ENCODE data around the gene CDH4. TPM values are rescaled to one million over a fixed set of nuclear protein-coding genes. Genes with fewer than 3 reads are reported as not detected.

CDH4 gene
- total RNA-seq, 1 donor from 2014 or later = 39.7 TPM

DNA sequence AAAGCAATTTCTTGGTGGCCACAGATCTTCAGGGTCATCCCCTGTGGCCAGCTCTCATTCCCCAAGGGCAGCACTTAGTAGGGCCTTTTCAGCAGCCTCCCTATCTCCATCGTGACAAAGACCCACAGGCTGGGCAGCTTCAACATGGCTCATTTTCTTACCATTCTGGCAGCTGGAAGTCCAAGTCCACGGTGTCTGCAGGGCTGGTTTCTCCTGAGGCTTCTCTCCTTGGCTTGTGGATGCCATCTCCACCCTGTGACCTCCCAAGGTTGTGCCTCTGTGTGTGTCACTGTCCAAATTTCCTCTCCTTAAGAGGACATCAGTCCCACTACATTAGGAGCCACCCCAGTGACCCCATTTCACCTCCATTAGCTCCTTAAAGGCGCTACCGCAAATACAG lies 161.7 kb downstream of the CDH4 start:
- no peaks in the 10 kb centered on the region for H3K27me3 ChIP-seq (ENCODE audit: control insufficient read depth, insufficient read depth, low read length)
- DNase-seq (ENCODE audit: low read depth) = no peak
- TF ChIP-seq, protein P1, sequence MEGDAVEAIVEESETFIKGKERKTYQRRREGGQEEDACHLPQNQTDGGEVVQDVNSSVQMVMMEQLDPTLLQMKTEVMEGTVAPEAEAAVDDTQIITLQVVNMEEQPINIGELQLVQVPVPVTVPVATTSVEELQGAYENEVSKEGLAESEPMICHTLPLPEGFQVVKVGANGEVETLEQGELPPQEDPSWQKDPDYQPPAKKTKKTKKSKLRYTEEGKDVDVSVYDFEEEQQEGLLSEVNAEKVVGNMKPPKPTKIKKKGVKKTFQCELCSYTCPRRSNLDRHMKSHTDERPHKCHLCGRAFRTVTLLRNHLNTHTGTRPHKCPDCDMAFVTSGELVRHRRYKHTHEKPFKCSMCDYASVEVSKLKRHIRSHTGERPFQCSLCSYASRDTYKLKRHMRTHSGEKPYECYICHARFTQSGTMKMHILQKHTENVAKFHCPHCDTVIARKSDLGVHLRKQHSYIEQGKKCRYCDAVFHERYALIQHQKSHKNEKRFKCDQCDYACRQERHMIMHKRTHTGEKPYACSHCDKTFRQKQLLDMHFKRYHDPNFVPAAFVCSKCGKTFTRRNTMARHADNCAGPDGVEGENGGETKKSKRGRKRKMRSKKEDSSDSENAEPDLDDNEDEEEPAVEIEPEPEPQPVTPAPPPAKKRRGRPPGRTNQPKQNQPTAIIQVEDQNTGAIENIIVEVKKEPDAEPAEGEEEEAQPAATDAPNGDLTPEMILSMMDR (IDR thresholded peaks at IDR 0.05; ENCODE audit: insufficient read depth, low read length, poor library complexity, severe bottlenecking) = no peak
- H3K36me3 ChIP-seq (ENCODE audit: control insufficient read depth, insufficient read depth, low read length) = no peaks in the 10 kb centered on the region
- no peak overlapping the region for H3K4me3 ChIP-seq (ENCODE audit: low read depth, low read length)

DNA sequence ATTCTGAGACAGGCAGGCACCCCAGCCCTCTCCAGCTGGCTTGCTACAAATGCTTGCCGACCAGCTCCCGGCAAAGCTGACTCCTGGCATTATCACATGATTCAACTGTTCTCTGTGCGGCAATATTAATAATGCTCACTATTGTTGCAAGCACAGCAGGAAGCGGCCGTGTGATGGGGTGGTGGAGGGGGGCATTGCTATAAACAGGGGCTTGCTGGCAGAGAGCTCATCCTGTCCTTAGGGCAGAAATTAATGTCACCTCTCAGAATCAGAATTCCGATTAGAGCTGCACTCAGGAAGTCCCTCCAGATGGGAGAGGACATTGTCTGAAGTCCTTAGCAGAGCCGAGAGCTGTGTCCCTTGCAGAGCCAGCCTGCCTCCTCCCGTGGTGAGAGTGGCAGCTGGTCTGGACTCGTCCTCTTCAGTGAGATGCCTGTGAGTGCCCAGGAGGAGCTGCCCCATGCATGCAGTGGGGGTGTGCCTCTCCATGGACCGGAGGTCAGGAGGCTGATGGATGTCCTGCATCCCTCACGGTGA lies 162.5 kb downstream of the CDH4 start:
- no peak for DNase-seq (ENCODE audit: low read depth)
- no peak overlapping the region for H3K4me3 ChIP-seq (ENCODE audit: low read depth, low read length)
- no peaks in the 10 kb centered on the region for H3K27me3 ChIP-seq (ENCODE audit: control insufficient read depth, insufficient read depth, low read length)
- TF ChIP-seq, protein P1 (IDR thresholded peaks at IDR 0.05; ENCODE audit: insufficient read depth, low read length, poor library complexity, severe bottlenecking) = no peak
- no peaks in the 10 kb centered on the region for H3K36me3 ChIP-seq (ENCODE audit: control insufficient read depth, insufficient read depth, low read length)

DNA sequence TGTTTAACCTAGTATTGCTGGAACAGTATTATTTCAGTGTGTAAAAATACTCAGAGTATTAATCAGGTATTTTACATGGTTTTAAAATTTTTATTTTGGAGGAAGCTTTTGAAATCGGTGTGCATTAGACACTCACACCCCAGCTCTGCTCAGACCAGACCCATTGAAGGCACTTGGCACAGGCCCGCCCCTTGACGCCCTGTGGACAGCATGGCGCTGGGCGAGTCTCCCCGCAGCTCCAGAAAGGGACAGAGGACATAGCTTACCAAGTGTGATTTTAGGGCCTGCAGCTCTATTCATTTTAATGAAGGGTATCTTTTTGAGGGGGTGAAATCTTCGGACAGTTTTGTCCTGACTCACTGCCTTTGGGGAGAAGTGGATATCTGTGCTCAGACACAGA lies 164.5 kb downstream of the CDH4 start:
- Histone ChIP-seq H3K36me3 (ENCODE audit: control insufficient read depth, insufficient read depth, low read length) (no peaks in the 10 kb centered on the region), H3K27me3 (ENCODE audit: control insufficient read depth, insufficient read depth, low read length) (no peaks in the 10 kb centered on the region), H3K4me3 (ENCODE audit: low read depth, low read length) (no peak overlapping the region)
- TF ChIP-seq, protein P1 (IDR thresholded peaks at IDR 0.05; ENCODE audit: insufficient read depth, low read length, poor library complexity, severe bottlenecking) = no peak
- no peak for DNase-seq (ENCODE audit: low read depth)

DNA sequence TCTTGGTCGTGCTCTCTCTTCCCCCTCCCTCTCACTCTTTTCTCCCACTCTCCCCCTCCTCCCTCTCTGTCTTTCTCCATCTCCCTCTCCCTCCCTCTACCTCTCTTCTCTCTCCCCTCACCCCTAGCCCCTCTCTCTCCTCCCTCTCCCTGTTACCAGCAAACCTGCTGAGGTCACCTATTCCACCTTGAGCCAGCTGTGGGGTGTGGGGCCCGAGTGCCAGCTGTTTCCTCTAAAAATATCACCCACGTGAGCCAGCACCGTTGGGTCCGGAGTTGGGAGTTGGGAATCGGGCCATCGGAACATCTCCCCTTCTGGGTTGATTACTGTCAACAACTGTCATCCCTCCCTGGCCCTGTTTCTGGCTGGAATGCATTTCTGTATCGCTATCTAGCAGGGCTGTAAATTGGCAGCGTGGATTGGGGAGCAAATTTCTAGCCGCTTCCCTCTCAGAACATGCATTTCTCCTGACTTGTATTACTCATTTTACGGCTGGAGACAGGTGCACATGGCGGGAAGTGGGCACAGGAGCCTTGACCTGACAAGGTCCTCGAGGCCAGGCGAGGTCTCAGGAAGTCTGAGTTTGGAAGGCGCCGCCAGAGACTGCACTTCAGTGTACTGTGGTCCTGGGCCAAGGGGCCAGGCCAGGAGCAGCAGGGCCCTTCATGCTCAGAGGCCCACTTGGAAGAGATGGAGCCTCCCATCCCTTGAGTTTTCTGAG lies 165.3 kb downstream of the CDH4 start:
- no peak for DNase-seq (ENCODE audit: low read depth)
- Histone ChIP-seq H3K27me3 (ENCODE audit: control insufficient read depth, insufficient read depth, low read length) (no peaks in the 10 kb centered on the region), H3K36me3 (ENCODE audit: control insufficient read depth, insufficient read depth, low read length) (no peaks in the 10 kb centered on the region), H3K4me3 (ENCODE audit: low read depth, low read length) (no peak overlapping the region)
- TF ChIP-seq, protein P1 (IDR thresholded peaks at IDR 0.05; ENCODE audit: insufficient read depth, low read length, poor library complexity, severe bottlenecking) = no peak

DNA sequence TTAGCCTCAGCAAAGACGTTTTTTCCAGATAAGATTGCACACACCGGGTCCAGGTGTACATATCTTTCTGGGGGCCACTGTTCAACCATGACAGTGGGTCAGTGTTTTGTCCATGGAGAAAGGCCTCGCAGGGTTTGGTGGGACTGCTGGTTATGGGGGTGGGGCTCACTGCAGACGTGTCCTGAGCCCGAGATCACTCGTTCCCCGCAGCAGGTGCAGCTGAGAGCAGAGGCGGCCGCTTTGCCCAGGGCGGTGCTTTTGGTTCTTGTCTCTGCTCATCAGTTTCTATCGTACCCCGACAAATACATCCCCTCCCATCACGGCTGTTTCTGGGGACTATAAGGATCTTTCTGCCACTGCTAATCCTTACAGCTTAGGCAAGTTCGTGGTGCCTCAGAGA lies 166.9 kb downstream of the CDH4 start:
- Histone ChIP-seq H3K27me3 (ENCODE audit: control insufficient read depth, insufficient read depth, low read length) (no peaks in the 10 kb centered on the region), H3K4me3 (ENCODE audit: low read depth, low read length) (no peak overlapping the region), H3K36me3 (ENCODE audit: control insufficient read depth, insufficient read depth, low read length) (no peaks in the 10 kb centered on the region)
- no peak for DNase-seq (ENCODE audit: low read depth)
- TF ChIP-seq, protein P1 (IDR thresholded peaks at IDR 0.05; ENCODE audit: insufficient read depth, low read length, poor library complexity, severe bottlenecking) = no peak

DNA sequence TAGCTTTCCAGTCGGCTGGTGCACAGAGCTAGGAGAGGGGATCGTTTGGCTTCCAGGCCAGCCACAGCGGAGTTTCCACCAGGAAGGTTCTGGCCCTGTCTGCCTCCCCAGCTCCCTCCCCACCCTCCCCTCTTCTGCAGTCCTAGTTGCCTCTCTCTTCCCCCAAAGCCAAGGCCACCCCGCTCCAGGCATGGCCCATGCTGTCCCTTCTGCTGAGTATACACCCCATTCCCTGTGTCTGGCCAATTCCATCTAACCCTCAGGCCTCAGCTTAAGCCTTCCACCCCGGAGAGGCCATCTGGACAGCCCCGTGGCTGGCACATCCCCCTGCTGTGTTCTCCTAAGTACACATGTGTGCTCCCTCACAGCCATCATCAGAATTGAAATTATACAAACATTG lies 167.4 kb downstream of the CDH4 start:
- Histone ChIP-seq H3K36me3 (ENCODE audit: control insufficient read depth, insufficient read depth, low read length) (no peaks in the 10 kb centered on the region), H3K4me3 (ENCODE audit: low read depth, low read length) (no peak overlapping the region), H3K27me3 (ENCODE audit: control insufficient read depth, insufficient read depth, low read length) (no peaks in the 10 kb centered on the region)
- DNase-seq (ENCODE audit: low read depth) = no peak
- TF ChIP-seq, protein P1 (IDR thresholded peaks at IDR 0.05; ENCODE audit: insufficient read depth, low read length, poor library complexity, severe bottlenecking) = no peak
